GM18909 (cell line): ENCODE measurements around the gene HES4.

Source experiments
- ATAC-seq: cut with Tn5 transposase; IDR thresholded peaks from one replicate; pipeline ENCODE4 v1.9.1; 2021; ENCODE audit warnings: mild to moderate bottlenecking; ENCODE audit not compliant: unreplicated experiment, poor library complexity

The HES4 gene

DNA sequence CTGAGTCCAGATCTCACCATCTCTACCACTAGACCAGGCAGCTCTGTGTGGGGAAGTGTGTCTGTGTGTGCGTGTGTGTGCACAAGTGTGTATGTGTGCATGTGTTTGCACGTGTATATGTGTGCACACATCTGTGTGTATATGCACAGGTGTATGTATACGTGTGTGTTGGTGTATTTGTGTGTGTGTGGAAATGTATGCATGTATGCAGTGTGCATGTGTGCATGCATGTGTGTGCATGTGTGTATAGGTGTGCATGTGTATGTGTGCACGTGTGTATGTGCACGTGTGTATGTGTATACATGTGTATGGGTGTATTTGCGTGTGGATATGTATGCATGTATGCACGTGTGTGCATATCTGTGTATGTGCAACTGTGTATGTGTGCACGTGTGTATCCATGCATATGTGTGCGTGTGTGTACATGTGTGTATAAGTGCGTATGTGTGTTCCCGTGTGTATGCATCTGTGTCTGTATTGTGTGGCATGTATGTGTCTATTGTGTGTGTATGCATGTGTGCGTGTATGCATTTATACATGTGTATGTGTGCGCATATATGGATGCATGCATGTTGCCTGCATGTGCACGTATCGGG is 30.5 kb downstream of the HES4 start:
- ATAC-seq, result no peak

DNA sequence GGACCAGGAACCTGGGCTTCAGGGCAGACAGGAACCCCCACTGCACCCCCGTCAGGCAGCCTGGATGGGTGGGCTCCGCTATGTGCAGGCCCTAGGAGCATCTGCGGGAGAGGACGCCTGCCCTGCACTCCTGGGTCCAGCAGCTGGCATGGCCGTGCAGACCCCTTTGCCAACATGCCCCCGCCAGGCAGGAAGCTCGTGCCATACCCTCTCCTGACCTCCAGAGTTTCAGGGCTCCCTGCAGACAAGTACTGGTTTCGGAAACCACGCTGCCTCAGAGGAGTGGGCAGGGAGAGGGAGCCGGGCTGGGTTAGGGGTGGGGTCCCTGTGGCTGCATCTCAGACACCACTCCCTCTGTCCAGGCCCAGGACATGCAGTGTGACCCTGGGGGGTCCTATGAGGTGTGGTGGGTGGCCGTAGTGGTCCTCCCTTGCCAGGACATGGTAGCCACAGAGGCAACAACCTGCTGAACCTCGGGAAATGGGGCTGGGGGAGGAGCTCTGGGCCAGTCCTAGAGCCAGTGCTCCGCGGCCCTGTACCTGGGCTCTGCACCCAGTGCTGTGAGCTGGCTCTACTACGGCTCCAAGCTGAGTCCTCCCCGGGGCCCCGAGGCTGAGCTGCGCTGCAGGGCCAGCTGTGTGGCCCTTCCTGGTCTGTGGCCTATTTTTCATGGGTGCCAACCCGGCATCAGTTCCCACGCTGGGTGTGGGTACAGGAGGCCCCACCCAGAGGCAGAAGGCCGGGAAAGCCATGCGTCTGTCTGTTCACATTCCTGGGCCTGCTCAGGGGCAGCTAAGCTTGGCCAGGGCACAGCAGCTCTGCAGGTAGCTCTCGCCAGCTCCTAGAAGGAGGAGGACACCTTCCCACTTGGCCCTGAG is 32.2 kb downstream of the HES4 start:
- no peak for ATAC-seq

DNA sequence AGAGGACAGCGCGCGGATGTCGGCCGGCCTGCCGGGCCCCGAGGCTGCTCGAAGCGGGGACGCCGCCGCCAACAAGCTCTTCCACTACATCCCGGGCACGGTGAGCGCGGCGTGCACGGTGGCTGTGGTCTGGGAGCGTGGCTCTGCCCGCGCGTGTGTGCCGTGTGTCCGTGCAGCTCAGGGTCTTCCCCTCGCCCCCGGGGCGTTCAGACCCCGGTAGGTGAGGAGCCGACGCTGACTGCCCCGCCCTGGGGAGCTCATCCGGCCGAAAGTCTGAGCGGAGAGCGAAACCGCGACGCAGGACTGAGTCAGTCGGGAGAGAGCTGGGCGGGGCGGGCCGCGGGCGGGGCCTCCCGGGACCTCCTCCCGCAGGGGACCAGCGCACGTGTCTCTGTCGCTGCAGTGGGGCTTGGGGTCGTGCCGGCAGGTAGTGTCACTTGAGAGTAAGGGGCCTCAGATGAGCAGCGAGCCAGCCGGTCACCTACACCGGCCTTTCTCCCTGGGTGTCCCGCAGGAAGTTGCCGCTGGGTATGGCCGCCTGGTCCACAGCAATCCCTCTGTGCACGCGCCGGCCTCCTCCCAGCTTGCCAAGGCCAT is 33.1 kb downstream of the HES4 start:
- no peak for ATAC-seq

DNA sequence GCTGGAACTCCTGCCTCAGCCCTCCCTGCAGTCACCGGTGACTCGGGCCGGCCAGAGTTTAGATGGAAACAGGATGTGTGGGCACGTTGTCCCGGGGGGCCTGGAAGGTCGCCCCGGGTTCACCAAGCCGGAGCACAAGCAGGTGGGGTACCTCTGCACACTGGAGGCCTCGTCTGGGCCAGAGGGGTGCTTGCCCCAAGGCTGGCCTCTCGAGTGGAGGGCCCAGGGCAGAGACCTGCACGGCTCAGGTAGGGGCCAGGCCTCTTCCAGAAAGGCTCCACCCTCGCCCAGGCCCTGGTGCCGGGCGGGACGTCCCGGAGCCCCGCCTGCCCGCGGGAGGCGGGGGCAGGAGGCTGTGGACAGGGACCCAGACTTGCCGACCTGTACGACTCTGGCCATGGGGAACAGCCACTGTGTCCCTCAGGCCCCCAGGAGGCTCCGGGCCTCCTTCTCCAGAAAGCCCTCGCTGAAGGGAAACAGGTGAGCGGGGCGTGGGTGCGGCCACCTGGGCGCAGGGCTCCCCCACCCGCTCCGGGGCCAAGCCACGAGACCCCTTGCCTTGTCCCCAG is 33.7 kb downstream of the HES4 start, which contains the start of gene PLEKHN1:
TSS of gene PLEKHN1 (plus strand) at position 348 of the 569 bp plus-strand sequence. CDS start at position 398, 50 bp downstream.
- no peak for ATAC-seq

DNA sequence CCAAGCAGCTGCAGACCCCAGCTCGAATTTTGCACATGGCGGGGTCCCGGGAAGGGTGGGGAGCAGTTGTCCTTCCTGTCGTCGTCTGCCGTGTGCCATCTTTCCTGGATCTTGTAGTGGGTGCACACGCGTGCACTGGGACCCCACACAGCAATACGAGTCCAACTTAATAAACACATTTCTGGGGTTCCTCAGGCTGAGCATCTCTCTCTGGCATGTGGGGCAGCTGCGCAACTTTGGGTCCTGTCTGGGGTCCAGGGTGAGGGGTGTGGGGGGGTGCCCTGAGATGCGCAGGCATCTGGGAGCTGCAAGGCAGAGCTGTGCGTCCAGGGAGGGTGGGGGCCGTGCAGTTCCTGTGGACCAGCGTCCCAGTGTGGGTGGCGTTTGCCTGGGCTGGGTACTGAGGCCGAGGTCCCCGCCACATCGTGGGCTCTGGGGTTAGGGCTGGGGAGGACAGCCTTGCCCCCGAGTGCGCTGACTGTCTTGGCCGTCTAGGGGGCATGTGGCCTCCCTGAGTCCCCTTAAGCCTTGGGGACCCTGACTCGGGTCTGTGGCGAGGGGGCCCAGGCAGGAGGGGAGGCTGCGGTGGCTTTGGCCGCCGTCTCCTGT is 34.3 kb downstream of the HES4 start:
- no peak for ATAC-seq

DNA sequence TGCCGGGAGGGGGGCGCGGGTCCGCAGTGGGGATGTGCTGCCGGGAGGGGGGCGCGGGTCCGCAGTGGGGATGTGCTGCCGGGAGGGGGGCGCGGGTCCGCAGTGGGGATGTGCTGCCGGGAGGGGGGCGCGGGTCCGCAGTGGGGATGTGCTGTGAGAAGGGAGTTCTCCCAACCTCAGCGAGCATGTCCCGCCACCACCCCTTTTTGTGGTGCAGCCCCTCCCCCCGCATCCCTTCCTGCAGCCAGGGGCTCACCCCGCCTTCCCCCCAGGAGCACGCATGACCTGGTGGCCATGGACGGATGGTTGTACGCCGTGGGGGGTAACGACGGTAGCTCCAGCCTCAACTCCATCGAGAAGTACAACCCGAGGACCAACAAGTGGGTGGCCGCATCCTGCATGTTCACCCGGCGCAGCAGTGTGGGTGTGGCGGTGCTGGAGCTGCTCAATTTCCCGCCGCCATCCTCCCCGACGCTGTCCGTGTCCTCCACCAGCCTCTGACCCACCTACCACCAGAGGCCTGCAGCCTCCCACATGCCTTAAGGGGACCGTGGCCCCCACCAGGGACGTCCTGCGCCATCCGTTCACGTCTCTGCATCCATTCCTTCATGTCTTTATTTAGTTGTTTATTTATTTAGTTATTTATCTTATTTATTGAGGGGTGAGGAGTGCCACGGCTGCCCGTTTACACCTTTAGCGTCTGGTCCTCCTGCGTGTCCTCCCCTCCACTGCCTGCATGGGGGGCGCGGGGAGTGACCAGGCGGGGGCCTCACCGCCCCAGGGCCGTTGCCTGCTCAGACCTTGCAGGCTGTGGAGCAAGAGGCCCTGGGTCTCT is 35.0 kb downstream of the HES4 start:
- no peak for ATAC-seq

DNA sequence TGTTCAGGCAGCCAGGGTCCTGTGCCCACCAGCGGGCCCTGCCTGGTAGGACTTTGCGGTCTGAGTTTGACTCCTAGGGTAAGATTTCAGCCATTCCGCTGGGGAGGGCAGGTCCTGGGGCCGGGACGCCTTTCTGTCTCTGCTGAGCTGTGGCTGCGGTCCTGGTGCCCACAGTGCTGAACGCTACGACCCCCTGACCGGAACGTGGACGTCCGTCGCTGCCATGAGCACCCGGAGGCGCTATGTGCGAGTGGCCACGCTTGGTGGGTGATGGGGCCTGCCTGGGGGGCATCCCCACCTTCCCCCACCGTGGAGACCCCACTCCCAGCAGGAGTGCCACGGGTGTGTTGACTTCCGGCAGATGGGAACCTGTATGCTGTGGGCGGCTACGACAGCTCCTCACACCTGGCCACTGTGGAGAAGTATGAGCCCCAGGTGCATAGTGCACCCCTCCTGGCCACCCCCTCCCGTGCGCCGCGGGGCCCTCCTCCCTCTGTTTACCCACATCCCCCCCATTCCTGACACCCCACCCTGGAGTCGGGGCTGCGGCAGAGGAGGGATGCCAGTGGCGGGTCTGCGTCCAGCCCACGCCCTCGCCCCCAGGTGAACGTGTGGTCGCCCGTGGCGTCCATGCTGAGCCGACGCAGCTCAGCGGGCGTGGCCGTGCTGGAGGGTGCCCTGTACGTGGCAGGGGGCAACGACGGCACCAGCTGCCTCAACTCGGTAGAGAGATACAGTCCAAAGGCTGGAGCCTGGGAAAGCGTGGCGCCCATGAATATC is 36.0 kb downstream of the HES4 start:
- ATAC-seq, result no peak

DNA sequence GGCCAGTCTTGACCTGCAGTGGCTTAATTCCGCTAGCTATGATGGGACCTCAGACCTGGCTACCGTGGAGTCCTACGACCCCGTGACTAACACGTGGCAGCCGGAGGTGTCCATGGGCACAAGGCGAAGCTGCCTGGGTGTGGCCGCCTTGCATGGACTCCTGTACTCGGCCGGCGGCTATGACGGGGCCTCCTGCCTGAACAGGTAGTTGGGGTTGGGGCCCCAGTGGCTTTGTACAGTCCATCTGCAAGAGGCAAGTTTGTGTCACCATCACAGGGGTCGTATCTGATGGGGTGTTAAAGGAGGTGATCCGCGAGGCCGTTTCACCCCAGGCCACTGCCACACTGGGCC is 36.6 kb downstream of the HES4 start:
- no peak for ATAC-seq

DNA sequence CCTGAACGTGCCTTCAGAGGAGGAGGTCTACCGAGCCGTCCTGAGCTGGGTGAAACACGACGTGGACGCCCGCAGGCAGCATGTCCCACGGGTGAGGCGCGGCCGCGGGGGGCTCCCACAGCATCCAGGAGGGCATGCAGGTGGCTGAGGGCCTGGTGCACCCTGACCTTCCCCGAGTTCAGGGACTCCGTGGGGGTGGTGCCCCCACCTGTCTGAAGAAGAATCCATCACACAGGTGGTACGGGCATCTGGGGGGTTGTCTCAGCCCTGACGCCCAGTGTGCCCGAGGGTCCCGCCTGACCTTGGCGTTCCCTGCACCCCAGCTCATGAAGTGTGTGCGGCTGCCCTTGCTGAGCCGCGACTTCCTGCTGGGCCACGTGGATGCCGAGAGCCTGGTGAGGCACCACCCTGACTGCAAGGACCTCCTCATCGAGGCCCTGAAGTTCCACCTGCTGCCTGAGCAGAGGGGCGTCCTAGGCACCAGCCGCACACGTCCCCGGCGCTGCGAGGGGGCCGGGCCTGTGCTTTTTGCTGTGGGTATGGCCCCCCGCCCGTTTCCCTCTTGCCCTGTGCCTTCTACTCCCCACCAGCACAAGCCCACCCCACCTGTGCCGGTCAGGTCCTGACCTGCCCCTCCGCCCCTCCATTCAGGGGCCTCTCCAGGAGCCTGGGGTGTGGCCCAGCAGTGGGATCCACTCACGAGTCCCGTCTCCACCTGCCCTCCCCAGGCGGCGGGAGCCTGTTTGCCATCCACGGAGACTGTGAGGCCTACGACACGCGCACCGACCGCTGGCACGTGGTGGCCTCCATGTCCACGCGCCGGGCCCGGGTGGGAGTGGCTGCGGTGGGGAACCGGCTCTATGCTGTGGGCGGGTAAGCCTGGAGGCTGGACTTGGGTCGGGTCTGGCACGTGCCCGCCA is 37.3 kb downstream of the HES4 start:
- ATAC-seq, result no peak

DNA sequence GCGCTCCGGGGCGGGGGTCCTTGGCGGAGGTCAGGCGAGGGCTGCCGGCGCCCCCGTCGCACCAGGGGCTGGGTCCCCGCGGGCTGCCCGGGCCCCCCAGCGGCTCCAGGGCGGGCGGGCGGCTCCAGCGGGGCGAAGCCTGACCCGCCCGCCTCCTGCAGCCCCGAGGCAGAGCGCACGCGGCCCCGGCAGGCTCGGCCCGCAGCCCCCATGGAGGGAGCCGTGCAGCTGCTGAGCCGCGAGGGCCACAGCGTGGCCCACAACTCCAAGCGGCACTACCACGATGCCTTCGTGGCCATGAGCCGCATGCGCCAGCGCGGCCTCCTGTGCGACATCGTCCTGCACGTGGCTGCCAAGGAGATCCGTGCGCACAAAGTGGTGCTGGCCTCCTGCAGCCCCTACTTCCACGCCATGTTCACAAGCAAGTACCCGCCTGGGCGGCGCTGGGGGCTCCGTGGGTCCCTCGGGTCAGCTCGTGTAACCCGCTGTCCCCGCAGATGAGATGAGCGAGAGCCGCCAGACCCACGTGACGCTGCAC is 38.7 kb downstream of the HES4 start:
- no peak for ATAC-seq

DNA sequence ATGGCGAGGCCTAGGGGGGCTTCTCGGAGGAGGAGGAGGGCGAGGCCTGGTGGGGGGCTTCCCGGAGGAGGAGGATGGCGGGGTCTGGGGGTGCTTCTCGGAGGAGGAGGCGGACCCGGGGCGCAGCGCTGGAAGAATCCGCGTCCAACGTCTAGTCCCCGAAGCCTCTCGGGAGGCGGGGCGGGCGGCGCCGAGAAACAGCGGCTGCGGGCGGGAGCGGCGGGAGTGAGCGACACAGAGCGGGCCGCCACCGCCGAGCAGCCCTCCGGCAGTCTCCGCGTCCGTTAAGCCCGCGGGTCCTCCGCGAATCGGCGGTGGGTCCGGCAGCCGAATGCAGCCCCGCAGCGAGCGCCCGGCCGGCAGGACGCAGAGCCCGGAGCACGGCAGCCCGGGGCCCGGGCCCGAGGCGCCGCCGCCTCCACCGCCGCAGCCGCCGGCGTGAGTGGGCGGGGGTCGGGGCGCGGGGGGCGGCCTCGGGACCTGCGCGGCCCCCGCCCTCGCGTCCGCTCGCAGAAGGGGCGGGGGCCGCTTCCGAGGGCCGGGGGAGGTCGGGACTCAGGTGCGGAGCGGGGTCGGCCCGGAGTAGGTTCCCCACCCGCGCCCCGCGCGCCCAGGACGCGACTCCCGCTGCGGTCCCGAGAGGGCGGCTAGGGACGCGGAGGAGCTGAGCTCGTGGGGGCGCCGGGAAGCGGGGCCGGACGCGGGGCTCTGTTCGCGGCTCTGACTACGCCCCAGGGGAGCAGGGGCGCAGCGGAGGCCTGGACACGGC is 39.4 kb downstream of the HES4 start, which contains the start of gene KLHL17:
TSS of gene KLHL17 (plus strand) at position 222 of the 769 bp plus-strand sequence. CDS start at position 332, 110 bp downstream.
- peak; percentile 47 for ATAC-seq

DNA sequence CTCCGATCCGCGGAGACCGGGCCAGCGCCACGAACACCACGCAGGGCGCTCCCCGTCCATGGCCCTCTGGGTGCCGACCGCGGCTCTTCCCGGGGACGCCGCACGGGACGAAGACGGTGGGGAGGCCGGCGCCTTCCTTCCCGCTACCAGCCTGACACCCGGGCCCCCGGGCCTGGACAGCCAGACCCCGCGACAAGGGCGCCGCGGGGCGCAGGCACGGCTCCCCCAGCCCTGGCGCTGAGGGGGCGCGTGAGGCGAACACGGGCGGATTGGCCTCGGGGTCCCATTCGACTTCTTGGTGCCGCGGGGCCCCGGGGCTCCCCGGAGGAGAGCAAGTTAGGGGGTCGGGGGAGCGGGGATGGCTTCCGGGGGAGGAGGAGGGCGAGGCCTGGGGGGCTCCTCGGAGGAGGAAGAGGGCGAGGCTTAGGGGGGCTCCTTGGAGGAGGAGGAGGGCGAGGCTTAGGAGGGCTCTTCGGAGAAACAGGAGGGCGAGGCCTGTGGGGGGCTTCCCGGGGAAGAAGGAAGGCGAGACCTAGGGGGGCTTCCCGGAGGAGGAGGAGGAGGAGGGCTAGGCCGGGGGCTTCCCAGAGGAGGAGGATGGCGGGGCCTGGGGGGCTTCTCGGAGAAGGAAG is 40.0 kb downstream of the HES4 start:
- no peak for ATAC-seq

DNA sequence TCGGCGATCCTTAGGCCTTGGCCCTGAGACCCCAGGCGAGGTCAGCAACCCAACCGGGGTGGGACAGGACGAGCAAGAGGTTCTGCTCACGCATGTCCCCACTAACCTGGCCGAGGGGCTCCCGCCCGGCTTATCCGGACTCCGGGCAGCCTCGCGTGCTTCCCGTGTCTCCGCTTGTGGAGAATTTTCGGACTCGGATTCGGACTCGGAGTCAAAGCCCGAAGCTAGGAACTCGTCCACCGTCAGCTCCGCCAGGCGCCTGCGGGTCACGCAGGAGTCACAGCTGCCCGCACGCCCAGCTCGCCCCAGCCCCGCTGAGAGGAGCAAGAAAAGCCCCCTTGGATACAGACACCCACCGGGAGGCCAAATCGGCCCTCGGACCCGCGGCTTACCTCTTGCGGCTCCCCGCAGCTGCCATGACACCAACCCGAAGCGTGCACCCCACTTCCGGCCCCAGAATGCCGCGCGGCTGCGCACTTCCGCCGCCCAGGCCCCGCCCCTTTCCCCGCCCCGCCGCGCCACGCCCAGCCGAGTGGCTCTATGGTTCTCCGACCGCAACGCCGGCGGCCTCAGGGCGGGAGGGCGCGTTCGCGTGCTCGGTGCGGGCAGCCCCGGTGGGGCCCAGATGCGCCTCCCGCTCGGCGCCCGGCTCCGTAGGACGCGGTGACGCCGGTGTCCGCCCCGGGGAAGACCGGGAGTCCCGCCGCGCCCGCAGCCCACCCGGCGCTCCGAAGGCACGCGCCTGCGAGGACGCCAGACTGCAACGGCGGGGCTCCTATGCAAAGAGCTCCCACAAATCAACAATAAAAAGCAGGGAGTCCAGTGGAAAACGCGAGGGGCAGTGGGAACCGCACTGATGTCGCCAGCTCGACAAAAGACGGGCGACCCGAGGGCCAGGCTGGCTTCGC is 40.8 kb downstream of the HES4 start, which contains the start of gene NOC2L:
TSS of gene NOC2L (minus strand) at position 434 of the 908 bp plus-strand sequence. CDS start at position 418, 16 bp downstream.
- ATAC-seq, result peak; percentile 73

DNA sequence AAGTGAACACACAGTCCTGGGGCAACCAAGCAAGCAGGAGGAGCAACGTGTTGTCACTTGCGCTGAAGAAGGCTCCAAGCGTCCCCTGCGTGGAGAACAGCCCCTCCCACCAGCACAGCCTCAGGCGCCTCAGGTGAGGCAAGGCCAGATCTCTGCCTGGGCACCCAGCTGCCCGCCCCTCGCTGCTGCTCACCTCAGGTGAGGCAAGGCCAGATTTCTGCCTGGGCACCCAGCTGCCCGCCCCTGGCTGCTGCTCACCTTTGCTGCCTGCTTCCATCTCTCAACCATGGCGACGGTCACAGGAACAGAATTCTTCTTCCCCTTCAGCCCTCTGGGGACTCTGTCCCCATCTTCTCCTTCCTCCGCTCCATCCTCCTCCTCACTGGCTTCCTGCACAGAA is 43.3 kb downstream of the HES4 start:
- no peak for ATAC-seq

DNA sequence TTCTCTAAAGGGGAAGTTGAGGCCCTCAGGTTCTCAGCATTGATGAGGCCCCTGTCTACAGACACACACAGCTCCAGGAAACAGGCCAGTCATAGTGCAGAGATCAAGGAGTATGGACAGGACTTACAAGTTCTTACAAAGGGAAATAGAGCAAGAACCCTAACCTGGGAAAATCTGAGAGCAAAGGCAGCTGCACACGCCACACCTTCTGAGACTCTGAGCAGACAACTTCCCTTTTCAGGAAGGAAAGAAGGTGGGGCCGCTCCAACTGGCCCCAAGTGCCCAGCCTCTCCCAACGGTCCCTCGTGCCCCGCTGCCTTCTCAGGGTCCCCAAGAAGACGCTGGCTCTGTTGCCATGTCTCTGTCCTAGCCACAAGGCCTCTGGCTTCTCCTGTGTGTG is 44.4 kb downstream of the HES4 start:
- ATAC-seq, result no peak
